HG03045 (cell line): ENCODE results near the gene ST8SIA3.

ENCODE experiments used
- ATAC-seq: cut with Tn5 transposase; IDR thresholded peaks from one replicate; pipeline ENCODE4 v1.9.1; 2021; ENCODE audit warnings: mild to moderate bottlenecking, moderate library complexity; ENCODE audit not compliant: unreplicated experiment

Gene ST8SIA3, protein sequence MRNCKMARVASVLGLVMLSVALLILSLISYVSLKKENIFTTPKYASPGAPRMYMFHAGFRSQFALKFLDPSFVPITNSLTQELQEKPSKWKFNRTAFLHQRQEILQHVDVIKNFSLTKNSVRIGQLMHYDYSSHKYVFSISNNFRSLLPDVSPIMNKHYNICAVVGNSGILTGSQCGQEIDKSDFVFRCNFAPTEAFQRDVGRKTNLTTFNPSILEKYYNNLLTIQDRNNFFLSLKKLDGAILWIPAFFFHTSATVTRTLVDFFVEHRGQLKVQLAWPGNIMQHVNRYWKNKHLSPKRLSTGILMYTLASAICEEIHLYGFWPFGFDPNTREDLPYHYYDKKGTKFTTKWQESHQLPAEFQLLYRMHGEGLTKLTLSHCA

DNA sequence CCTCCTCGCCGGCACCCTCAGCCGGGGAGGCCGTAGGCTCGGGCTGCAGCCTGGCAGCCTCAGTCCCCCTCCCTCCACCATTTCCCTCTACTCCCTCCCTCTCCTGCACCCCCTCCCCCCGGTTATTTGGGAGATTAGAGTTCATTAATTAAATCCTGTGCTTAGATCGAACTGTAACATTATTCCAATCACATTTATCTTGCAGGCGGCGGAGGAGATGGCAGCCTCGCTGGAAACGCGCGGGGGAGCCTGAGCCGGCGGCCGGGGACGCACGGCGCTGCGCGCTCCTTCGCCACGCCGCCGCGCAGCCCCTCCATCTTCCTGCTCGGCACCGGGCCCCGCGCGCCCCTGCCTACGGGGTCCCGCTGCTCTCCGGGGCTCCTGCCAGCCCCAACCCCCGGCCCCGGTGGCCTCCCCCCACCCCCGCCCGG is at the start of gene ST8SIA3:
Gene ST8SIA3 (plus strand): TSS at position 287 of the 431 bp plus-strand sequence. CDS start 290 bp downstream, outside the sequence.
- no peak for ATAC-seq

DNA sequence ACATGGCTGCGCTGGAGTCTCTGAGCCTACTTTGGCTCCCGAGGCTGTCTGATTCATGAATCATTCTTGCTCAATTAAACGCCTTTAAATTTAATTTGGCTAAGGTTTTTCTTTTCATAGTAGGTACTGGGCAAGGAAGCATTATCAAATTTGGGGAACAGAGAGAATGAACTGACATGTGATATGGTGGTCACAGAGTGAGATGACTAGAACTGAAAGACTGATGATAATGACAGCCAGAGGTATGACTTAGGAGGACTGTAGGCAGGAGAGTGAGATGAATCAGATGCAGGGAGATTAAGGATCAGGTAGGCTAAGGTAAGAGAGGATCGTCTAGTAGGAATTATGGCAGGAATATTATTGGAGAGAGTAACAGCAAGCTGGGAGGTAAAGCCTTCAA is 40.9 kb upstream of the ST8SIA3 start:
- no peak for ATAC-seq

DNA sequence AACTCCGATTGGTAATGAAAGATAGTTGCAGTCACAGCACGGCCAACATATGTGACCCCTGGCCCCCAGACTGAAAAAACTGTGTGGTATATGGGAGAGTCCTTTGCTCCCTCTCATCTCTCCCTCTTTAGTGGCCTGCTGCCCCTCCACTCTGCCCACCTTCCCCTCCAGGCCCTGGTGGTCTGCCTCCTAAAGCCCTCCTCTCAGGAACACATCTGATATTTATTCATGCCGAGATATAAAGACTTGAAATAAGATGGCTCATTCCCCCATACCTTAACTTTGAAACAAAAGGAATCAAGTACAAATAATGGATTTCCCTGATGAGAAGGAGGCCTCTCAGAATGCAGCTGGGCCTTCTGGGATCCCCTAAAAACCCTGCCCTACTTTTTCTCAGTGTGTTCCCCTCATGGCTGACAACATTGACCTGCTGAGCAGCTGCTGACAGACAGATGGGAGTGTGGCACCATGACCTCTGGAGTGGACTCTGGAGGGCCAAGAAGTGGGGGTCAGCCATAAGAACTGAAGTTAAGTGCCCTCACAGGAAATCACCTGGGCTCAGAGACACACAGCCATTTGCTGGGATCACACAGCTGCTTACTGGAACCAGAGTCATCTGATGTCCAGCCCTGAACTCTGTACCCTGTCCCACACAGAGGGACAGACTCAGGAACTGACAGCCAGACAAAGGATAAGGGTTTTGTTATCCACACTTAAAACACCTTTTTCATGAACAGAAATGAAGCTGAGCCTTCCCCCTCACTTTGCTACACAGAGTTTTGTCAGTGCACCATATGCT is 39.8 kb upstream of the ST8SIA3 start:
- ATAC-seq, result no peak

DNA sequence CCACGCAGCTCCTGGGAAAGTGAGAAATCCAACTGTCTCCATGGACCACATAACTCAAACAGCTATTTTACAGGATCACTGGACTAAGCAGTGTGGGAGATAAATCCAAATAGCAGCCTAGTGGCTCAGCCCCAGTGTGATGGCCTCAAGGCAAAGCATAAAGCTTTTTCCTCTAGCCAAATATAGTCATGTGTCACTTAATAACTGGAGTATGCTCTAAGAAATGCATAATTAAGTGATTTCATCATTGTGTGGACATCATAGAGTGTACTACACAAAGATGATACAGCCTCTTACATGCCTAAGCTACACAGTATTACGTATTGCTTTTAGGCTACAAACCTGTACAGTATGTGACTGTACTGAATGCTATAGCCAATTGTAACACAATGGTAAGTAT is 31.8 kb upstream of the ST8SIA3 start:
- ATAC-seq, result no peak

DNA sequence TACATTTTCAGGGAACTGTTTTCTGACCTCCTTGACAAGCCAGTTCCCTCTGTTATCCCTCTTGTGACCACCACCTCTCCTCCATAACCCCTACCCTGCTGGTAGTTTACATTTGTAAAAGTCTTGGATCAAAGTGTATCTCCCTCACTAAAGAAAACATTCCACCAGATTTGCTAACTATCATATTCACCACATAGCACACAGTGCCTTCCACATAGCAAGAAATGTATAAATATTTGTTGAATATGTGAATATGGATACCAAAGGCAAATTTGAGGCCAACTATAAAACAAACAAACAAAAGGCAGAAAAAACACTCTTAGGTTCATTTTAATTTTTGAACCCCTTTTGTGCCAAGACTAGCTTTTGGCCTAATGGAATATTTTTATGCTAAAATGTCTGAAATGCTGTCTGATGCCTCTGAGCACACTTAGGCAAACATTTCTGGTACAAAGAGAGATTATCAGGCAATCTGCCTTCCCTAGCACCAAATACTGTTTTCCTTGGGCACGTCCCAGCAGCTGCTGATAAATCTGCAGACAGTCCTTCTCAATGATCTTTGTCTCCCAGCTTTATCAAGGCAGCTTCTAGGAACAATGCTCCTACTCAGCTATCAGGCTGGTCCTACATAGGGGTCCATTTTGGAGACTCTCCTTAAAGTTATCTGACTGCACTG is 26.7 kb upstream of the ST8SIA3 start:
- ATAC-seq, result no peak

DNA sequence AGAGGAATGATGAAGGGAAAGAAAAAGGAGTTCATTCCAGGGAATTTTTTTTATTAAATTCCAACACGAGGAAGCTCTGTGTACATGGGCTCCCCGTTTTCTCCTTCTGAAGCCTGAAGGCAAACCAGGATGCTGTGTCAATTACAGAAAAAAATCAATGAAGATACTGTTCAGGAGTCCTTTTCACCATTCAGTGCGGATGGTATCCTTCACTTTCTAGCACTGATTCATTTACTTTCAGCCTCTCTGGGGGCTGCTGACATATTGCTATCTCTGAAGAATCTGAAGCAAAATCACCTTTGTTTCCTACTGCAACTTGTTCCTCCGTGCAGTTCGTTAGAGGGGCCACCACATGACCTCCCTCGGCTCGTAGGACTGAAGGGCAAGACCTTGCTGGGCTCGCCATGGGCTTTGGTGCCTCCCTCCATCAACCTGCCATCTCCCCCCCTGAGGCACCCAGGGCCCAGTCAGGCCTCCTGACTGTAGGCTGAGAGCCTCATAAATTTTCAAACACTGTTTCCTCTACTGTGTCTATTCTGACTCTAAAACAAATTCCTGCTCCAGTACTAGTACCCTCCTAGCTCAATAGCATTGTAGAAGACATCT is 25.5 kb upstream of the ST8SIA3 start:
- ATAC-seq, result no peak

DNA sequence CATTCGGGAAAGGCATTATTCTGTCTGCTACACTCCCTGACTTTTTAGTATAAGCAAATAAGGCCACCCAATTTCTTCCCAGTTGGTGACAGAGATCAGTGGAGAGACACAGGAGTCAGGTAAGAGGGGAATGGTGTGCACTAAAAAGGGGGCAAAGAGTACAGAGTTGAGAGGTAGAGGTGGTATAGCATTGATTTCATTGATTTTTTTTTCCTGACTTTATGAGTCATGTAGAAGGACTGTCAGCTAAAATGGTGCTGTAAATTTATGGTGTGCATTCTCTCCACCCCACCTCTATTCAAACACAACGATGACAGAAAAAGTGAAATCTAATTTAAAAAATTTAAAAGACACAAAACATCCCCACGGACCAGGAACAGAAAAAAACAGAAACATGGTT is 23.7 kb upstream of the ST8SIA3 start:
- no peak for ATAC-seq

DNA sequence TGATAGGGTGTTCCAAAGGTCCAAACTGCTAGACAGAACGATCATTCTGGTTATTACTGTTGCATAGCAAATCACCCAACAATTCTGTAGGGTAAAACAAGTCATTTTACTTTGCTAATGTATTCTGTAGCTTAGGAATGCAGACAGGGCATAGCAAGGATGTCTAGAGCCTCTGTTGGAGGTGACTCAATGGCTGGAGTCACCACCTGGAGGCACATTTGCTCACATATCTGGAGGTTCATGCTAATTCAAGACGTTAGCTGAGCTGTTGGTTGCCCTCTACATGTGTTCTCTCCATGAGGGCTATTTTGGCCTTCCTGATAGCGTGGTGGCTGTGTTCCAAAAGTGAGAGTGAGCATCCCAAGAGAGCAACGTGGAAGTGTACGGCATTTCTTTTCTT is 22.5 kb upstream of the ST8SIA3 start:
- no peak for ATAC-seq

DNA sequence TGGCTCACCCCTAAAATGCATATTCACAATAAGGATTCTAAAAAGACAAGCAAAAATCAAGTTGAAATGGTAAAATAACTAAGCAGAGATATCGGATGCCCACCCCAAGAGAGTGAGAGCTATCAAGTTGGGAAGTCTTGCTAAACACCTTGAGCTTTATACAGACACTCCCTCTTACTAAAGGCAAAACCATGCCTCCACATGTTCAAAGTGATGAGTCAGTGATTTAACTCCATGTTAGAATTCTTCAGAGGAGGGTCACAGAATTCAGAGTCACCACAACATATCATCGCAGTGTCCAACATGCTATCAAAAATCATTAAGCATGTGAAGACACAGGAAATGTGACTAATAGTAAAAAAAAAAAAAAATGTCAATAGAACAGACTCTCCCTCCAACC is 20.6 kb upstream of the ST8SIA3 start:
- ATAC-seq, result no peak

DNA sequence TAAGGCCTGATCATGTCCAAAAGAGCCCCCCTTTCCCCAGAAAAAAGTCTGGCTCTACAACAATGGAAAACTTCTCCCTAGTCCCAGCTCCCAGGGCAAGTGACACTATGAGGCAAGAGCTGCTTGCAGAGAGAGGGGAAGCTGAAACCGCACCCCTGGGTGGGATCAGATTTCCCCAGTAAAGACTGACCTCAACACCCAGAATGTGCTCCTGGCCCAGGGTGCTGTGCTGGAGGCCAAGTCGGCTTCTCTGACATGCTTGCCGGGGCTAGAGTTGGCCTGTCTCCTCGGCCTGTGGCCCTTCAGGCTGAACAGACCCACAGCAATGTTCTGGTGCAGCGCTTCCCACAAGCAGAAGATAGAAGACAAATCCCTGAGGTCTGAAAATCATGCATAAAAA is 18.4 kb upstream of the ST8SIA3 start:
- ATAC-seq, result no peak

DNA sequence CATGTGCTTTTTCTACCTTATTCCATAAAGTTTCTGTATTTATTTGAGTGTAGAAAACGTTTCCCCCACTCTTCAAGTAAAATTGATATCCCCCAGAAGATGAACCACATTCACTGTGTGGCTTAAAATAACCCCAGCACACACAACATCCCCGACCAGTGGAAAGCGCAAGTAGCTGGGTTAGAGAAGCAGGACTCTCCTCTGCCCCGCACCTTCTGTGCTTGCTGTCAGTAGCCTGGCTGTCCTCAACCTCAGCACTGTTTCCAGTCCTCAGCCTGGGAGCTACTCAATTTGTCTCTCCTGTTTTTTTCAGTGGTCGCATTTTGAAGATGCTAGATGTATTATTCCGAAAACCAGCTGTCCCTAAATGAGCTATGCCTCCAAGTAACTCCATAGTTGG is 18.0 kb upstream of the ST8SIA3 start:
- ATAC-seq, result no peak

DNA sequence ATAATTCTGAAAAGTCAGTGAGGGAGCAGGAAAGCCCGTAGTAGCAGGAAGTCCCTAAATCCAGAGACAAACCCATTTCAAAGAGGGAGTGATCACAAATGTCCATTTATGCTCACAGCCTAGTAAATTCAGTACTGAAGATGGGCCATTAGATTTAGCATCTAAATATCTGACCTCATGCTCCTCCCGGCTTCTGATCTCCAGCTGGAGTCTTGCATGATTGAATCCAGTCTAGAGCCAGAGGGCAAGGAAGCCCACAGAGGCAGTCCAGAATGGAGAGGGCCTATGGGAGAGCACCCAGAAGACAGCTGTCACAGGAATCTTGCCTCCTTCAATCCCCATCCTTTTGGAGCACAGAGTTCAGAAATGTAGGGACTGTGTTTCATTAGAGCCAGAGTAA is 16.0 kb upstream of the ST8SIA3 start:
- no peak for ATAC-seq

DNA sequence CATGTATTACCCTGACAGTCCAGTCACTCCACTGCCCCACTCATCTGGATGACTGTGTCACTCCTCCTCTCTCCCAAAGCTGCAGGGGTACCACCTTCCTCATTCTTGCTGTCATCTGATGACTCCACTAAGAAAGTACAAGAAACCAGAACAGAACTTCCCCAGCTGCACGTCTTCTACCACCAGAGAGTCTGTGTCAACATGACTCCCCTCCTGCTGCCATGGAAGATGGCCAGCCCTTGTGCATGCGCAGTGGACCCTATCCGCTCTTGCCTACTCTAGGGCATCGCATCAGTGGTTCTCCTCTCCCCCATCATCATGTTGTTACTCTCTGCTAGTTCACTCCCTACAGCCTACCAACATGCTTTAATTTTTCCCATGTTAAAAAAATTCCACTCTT is 14.5 kb upstream of the ST8SIA3 start:
- no peak for ATAC-seq

DNA sequence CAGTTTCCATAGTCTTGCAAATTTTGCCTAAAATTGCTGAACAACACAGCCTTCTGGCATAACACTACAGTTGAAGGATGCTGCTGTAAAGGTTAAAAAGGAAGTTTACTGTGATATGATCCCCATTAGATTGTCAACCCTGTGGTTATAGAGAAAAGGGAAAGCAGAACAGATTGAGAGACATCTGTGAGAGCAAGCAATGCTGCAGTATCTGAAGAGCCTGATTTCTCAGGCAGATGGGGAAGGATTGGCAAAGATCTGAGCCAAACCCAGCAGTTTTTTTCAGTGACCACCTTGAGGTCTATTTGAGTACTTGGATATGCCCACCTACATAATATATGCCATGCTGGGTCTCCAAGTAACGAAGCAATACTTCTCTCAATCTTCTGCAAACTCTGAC is 8.5 kb upstream of the ST8SIA3 start:
- no peak for ATAC-seq

DNA sequence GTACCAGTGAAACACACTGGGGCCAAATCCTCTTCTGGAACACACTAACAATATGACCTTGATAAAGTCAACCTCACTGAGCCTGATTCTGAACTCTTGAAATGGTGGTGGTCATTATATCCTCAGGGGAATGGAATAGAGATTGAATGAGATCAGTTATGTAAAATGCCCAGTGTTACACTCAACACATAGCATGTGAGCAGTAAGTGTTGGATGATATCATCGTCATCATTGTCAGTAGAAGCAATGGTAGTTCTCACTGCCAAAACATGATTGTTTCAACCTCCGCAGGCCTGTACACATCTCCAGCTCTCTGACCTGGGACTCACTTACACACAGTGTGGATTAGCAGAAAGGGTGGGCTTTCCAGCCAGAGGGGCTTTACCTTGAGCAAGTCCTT is 5.5 kb upstream of the ST8SIA3 start:
- no peak for ATAC-seq

DNA sequence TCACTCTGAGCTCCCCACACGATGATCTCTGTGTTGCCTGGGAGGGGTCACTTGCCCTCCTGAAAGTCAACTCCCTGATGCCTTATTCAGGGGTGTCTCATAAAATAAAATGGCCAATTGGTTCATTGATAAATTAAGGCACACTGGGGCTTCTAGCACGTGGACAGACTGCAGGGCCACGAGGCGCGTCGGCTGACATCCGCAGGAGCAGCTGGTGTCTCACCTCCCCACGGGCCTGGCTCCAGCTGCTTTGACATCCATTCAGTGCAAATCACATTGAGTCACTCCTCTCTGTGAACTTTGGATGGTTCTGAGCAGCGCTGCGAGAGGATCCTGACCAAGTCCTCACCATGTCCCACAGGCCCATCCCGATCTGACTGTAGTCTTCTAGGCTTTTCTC is 4.6 kb upstream of the ST8SIA3 start:
- ATAC-seq, result no peak

DNA sequence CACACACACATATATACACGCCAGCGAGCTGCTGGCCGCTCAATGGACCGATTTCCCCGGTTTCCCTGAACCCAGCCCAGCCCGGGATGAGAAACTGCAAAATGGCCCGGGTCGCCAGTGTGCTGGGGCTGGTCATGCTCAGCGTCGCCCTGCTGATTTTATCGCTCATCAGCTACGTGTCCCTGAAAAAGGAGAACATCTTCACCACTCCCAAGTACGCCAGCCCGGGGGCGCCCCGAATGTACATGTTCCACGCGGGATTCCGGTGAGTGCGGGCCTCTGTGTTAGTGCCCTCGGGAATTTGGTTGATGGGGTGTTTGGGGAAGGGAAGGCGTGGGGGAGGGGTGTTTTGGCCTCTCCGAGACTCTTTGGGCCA is 392 bp downstream of the ST8SIA3 start:
- no peak for ATAC-seq

DNA sequence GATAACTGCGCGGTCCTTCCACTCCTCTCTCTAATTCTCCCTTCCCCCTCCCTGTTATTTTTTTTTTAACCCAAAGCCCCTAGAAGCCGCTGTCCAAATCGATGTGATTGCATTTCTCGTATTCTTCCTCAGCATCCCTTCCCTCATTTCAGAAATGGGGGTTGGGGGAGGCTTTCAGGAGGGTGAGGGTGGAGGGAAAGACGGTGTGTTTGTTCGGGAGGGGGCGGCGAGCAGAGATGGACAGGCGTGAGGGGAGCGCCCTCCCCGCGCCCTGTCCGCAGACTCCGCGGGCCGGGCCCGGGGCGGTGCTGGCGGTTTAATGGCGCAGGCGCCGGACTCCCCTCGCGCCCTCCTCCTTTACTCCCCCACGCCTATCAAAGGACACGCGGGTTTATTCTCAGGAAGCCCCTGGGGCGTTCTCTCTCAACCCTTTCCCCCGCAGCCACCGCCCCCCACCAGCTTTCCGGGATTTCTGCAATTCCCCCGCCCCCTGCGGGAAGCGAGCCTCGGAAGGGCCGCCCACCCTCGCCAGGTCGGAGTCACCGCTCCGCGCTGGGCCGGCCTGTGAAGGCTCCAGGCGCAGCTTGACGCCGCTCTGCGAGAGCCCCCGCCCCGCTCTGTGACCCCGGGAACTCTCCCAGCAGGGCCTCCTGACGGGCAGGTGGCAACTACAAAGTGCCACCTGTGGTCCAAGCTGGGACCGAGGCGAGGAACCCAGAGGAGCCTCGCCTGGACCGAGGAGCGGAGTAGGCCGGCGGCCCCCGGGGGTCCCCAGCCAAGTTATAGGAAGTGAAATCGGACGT is 981 bp downstream of the ST8SIA3 start:
- ATAC-seq, result no peak

DNA sequence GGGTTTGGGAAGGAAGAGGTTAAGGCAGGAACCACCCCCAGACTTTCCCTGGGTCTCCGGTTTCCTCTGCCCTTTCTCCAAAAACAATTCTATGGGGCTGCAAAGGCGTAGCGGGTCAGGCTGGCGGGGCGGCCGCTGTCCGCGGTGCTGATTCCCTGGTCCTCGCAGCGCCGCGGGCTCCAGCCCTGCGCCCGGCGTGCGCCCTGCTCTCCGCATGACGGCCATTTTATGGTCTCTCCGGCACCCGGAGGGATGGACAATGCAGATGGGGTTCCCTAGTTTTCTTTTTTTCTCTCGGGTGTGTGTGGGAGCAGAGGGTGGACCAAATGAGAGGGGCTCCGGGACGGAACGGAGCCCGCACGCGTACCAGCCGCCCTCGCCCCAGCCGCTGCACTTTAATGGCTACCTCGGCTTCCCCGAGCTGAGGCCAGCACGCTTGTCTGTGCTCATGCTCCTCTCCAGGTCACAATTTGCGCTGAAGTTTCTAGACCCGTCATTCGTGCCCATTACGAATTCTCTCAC is 1.6 kb downstream of the ST8SIA3 start:
- no peak for ATAC-seq

DNA sequence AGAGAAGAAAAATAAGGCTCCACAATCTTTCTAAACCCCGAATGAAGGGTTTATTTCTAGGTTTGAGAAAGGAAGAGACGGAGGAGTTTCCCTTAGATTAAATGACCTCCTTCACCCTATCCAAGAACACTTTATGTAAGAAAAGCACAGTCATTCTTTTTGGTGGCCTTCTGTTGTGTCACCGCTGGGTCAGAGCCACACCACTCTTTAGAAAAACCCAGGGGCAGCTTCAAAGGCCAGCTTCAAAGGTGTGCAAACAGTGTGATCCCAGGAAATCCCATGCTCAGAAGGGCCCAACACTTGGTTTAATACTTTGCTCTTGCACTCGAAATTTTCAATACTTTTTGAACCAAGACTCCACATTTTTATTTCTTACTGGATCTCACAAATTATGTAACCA is 7.1 kb downstream of the ST8SIA3 start:
- no peak for ATAC-seq
